Fibroblast of lung (primary cell): ENCODE measurements around the gene ZBTB17. TPM values are rescaled to one million over a fixed set of nuclear protein-coding genes. Genes with fewer than 3 reads are reported as not detected.

Source experiments
- DNase-seq, 2 donors: peaks; one replicate each; pipeline versions ENCODE4 v3.0.0 to v3.0.0-alpha.2; 2010; ENCODE audit warnings: low read depth in 2 of 2
- H2AFZ ChIP-seq: 2 replicates; pipeline ENCODE4 v1.5.1; 2012; ENCODE audit warnings: low read length, control low read depth, inconsistent platforms
- H3K27ac ChIP-seq: 2 replicates; pipeline ENCODE4 v1.5.1; 2011; ENCODE audit warnings: low read length, control low read depth; ENCODE audit not compliant: insufficient read depth
- H3K27me3 ChIP-seq: 2 replicates; pipeline ENCODE4 v1.5.1; 2011; ENCODE audit warnings: mild to moderate bottlenecking, low read length; ENCODE audit not compliant: control insufficient read depth, insufficient read depth
- H3K36me3 ChIP-seq: 2 replicates; pipeline ENCODE4 v1.5.1; 2011; ENCODE audit warnings: low read length; ENCODE audit not compliant: control insufficient read depth, insufficient read depth
- H3K4me1 ChIP-seq: 2 replicates; pipeline ENCODE4 v1.5.1; 2011; ENCODE audit warnings: low read length; ENCODE audit not compliant: control insufficient read depth, insufficient read depth; ENCODE audit errors: extremely low read depth
- H3K4me2 ChIP-seq: 2 replicates; pipeline ENCODE4 v1.5.1; 2011; ENCODE audit warnings: low read length, control low read depth; ENCODE audit not compliant: insufficient read depth; ENCODE audit errors: extremely low read depth
- H3K4me3 ChIP-seq, 4 experiments: fragments of 200-600 bp in 1 of 4; sonication (generic) in 1 of 4; replicated peaks in 1 of 4; 2 replicates each; pipeline ENCODE4 v1.5.1; 2011 to 2016; ENCODE audit warnings: low read length in 4 of 4, low read depth in 3 of 4, mild to moderate bottlenecking in 3 of 4, control low read depth in 2 of 4, inconsistent platforms in 1 of 4, mixed read lengths in 1 of 4; ENCODE audit not compliant: insufficient read depth in 1 of 4; ENCODE audit errors: control extremely low read depth in 1 of 4
- H3K79me2 ChIP-seq: 2 replicates; pipeline ENCODE4 v1.5.1; 2012; ENCODE audit warnings: mild to moderate bottlenecking, low read length, inconsistent platforms; ENCODE audit not compliant: control insufficient read depth, insufficient read depth
- H3K9ac ChIP-seq: 2 replicates; pipeline ENCODE4 v1.5.1; 2011; ENCODE audit warnings: mild to moderate bottlenecking, low read length, control low read depth; ENCODE audit not compliant: insufficient read depth
- H3K9me3 ChIP-seq: 2 replicates; pipeline ENCODE4 v1.5.1; 2012; ENCODE audit warnings: low read depth, low read length; ENCODE audit not compliant: control insufficient read depth, insufficient read depth
- H4K20me1 ChIP-seq: 2 replicates; pipeline ENCODE4 v1.5.1; 2011; ENCODE audit warnings: low read length; ENCODE audit not compliant: control insufficient read depth, insufficient read depth; ENCODE audit errors: extremely low read depth
- EZH2 ChIP-seq: IDR thresholded peaks from 2 replicates; pipeline ENCODE4 v1.5.1; 2012; ENCODE audit warnings: low read length, control low read depth, mild to moderate bottlenecking; ENCODE audit errors: missing control alignments
- polyA plus RNA-seq, 2 donors: library from polyadenylated mRNA; depleted of rRNA in 1 of 2; stranded (reverse) in 1 of 2; unstranded in 1 of 2; fragments of >200 nt; gene quantifications; 2 replicates each; pipeline ENCODE4 v1.2.1, GENCODE V29; 2011 to 2012; ENCODE audit warnings: missing spikeins in 1 of 2
- total RNA-seq: library from RNA; depleted of rRNA; stranded (reverse); fragments of >200 nt; gene quantifications from 2 replicates; pipeline ENCODE4 v1.2.1, GENCODE V29; 2014
- TF ChIP-seq, protein P1 (sequence below), 2 donors: IDR thresholded peaks in 1 of 2; conservative IDR thresholded peaks in 1 of 2; 1 replicate in 1 of 2; 2 replicates in 1 of 2; pipeline ENCODE4 v1.5.1; 2011 to 2012; ENCODE audit warnings: low read length in 2 of 2, control low read depth in 1 of 2, inconsistent platforms in 1 of 2, low read depth in 1 of 2, mild to moderate bottlenecking in 1 of 2

Gene ZBTB17
- total and polyA plus RNA-seq, 2 donors (not counting 1 experiment from before 2014, with no cell fraction given) = 12.6 to 54.3 TPM

DNA sequence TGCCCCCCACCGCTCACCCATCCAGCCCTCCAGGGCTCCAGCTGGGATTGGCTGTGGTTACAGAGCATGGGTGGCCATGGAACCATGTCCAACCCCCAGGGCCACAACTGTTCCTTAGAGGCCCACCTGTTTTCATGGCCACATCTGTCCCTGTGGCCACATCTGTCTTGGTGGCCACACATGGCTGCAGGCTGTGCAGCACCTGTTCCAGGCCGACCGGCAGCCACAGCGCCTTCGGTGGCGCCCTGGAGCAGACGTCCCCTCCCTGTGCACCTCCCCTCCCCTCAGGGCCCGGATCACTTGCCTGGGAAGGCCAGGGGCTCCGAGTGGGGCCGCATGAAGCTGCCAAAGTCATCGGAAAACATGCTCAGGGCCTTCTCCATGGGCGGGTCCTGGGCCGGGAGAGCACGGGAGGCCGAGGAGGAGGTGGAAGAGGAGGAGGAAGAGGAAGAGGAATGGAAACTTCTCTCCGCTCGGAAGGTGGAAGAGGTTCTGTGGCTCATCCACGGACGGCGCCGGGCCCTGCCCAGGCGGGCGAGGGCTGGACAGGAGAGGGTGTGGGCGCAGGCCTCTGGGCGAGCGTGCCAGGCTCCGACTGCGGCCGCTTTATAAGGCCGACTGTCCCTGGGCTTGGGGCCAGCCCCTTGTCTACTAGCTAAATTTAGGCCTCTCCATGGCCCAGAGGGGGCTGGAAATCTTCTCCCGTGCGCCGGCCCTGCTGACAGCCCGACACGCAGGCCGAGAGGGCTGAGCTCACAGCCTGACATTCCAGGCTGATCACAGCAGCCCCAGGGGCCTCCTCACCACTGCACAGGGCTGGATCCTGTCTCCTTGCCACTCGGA is 41.8 kb upstream of the ZBTB17 start, which contains the start of gene HSPB7:
Gene HSPB7 (minus strand): TSS at position 583 of the 843 bp plus-strand sequence. CDS start 80 bp downstream, at position 503.
- H3K9ac ChIP-seq = peak within 1 kb of the TSS; percentile 73
- H3K4me1 ChIP-seq = peaks cover 28% of the 10 kb centered on the region
- H3K79me2 ChIP-seq = no peaks in the 10 kb centered on the region
- H2AFZ ChIP-seq = peak within 1 kb of the TSS; percentile 86
- TF ChIP-seq EZH2 = no peak
- H3K27ac ChIP-seq = peak within 1 kb of the TSS; percentile 81
- no peaks in the 10 kb centered on the region for H4K20me1 ChIP-seq
- H3K9me3 ChIP-seq = no peaks in the 10 kb centered on the region
- peak within 1 kb of the TSS; percentile 21 for H3K4me2 ChIP-seq
- H3K4me3 ChIP-seq = peak within 1 kb of the TSS in 1 of 4 experiments; percentile 37
- no peaks in the 10 kb centered on the region for H3K36me3 ChIP-seq
- DNase-seq = peak; percentile 67 to 69
- no peaks in the 10 kb centered on the region for H3K27me3 ChIP-seq

DNA sequence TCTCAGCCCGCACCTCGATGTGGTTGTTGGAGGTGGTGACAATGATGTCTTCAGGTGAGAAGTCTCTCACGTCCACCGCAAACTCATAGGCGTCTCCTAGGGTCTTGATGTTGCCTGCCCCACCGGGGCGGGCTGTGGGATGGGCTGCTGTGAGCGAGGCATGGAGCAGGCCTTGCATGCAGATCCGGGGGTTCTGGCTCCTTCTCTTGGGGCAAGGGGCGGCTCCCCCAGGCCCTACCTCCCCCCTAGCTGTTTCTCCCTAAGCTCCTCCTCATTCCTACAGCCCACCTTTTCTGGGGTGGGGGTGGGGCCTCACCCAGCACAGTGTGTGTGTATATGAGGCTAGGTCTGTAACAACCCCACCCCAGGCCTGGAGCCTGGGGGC is 41.2 kb upstream of the ZBTB17 start:
- no peak for DNase-seq
- H3K36me3 ChIP-seq = no peaks in the 10 kb centered on the region
- H3K79me2 ChIP-seq = no peaks in the 10 kb centered on the region
- no peak overlapping the region for H3K9ac ChIP-seq
- no peaks in the 10 kb centered on the region for H4K20me1 ChIP-seq
- H3K4me1 ChIP-seq = peaks cover 31% of the 10 kb centered on the region
- H2AFZ ChIP-seq = no peak overlapping the region
- no peak overlapping the region for H3K4me3 ChIP-seq
- no peak for TF ChIP-seq EZH2
- TF ChIP-seq, protein P1, sequence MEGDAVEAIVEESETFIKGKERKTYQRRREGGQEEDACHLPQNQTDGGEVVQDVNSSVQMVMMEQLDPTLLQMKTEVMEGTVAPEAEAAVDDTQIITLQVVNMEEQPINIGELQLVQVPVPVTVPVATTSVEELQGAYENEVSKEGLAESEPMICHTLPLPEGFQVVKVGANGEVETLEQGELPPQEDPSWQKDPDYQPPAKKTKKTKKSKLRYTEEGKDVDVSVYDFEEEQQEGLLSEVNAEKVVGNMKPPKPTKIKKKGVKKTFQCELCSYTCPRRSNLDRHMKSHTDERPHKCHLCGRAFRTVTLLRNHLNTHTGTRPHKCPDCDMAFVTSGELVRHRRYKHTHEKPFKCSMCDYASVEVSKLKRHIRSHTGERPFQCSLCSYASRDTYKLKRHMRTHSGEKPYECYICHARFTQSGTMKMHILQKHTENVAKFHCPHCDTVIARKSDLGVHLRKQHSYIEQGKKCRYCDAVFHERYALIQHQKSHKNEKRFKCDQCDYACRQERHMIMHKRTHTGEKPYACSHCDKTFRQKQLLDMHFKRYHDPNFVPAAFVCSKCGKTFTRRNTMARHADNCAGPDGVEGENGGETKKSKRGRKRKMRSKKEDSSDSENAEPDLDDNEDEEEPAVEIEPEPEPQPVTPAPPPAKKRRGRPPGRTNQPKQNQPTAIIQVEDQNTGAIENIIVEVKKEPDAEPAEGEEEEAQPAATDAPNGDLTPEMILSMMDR (conservative IDR thresholded peaks at IDR 0.05 in 1 of 2, IDR thresholded peaks at IDR 0.05 in 1 of 2; ENCODE audit: low read depth in 1 of 2, low read length in 2 of 2) = no peak
- H3K27me3 ChIP-seq = no peaks in the 10 kb centered on the region
- no peak overlapping the region for H3K4me2 ChIP-seq
- no peak overlapping the region for H3K27ac ChIP-seq
- no peaks in the 10 kb centered on the region for H3K9me3 ChIP-seq

DNA sequence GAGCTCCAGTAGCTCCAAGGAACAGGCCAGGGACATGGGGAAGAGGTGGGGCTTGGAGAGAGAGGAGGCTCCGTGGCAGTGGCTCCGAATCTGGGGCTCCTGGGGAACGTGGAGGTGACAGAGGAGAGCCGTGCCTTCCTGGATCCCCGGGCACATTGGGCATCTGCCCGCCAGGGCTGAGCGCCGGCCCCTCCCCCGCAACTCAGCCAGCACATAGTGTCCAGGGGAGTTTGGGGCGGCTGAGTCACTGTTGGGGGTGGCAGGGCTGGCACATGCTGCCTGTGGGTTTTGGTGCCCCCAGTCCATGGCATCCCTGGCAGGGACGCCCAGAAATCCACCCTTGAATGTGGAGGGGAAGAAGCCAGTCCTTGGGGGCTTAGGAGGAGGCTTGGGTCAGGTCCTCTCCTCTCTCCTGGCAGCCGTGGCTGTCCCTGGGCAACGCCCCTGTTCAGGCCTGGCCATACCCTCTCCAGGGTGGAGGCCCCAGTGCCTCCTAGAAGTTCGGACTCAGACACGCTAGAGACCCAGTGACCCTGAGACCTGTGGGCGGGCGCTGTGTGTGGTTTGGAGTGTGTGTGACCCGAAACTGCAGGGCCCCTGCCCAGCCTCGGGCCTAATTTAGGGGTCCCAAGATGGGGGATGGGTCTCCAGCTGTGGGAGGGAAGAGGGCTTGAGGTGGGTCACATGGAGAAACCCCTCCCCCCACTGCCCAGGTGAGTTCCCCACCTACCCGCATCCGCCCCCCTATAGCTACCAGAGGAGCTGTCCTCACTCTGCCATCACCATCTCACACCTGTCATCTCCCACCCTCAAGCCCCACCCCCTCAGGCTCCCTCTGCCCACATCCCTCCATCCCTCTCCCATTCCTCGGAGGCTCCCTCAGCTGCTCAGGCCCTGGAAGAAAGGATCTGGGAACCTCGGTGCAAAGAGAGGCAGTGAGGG is 40.3 kb upstream of the ZBTB17 start:
- H3K9me3 ChIP-seq = no peaks in the 10 kb centered on the region
- H3K4me3 ChIP-seq = no peak overlapping the region
- H4K20me1 ChIP-seq = no peaks in the 10 kb centered on the region
- no peaks in the 10 kb centered on the region for H3K27me3 ChIP-seq
- H3K4me1 ChIP-seq = peaks cover 31% of the 10 kb centered on the region
- H3K9ac ChIP-seq = no peak overlapping the region
- H3K36me3 ChIP-seq = no peaks in the 10 kb centered on the region
- no peak for TF ChIP-seq EZH2
- TF ChIP-seq, protein P1 (conservative IDR thresholded peaks at IDR 0.05 in 1 of 2, IDR thresholded peaks at IDR 0.05 in 1 of 2; ENCODE audit: low read depth in 1 of 2, low read length in 2 of 2) = no peak
- no peak overlapping the region for H3K4me2 ChIP-seq
- H3K27ac ChIP-seq = no peak overlapping the region
- no peak for DNase-seq
- no peaks in the 10 kb centered on the region for H3K79me2 ChIP-seq
- no peak overlapping the region for H2AFZ ChIP-seq
